Measurements from ENCODE around the gene GRK1.

The GRK1 gene

DNA sequence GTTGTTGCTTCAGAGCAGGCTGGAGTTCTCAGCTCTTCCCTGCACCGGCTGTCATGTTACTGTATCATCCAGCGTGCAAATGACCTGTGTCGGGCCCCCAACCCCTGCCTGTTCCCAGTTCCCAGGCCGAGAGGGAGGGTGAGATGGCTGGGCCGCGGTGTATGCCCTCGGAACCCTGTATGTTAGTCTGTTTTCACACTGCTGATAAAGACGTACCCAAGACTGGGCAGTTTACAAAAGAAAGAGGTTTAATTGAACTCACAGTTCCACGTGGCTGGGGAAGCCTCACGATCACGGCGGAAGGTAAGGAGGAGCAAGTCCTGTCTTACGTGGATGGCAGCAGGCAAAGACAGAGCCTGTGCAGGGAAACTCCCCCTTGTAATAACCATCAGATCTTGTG is 102.9 kb downstream of the GRK1 start:
- H3K4me3 ChIP-seq (ENCODE audit: low read length): no peak overlapping the region
- DNase-seq (ENCODE audit: low read depth): no peak
- TF ChIP-seq, protein P1, sequence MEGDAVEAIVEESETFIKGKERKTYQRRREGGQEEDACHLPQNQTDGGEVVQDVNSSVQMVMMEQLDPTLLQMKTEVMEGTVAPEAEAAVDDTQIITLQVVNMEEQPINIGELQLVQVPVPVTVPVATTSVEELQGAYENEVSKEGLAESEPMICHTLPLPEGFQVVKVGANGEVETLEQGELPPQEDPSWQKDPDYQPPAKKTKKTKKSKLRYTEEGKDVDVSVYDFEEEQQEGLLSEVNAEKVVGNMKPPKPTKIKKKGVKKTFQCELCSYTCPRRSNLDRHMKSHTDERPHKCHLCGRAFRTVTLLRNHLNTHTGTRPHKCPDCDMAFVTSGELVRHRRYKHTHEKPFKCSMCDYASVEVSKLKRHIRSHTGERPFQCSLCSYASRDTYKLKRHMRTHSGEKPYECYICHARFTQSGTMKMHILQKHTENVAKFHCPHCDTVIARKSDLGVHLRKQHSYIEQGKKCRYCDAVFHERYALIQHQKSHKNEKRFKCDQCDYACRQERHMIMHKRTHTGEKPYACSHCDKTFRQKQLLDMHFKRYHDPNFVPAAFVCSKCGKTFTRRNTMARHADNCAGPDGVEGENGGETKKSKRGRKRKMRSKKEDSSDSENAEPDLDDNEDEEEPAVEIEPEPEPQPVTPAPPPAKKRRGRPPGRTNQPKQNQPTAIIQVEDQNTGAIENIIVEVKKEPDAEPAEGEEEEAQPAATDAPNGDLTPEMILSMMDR (conservative IDR thresholded peaks at IDR 0.05; ENCODE audit: low read depth, low read length): no peak

DNA sequence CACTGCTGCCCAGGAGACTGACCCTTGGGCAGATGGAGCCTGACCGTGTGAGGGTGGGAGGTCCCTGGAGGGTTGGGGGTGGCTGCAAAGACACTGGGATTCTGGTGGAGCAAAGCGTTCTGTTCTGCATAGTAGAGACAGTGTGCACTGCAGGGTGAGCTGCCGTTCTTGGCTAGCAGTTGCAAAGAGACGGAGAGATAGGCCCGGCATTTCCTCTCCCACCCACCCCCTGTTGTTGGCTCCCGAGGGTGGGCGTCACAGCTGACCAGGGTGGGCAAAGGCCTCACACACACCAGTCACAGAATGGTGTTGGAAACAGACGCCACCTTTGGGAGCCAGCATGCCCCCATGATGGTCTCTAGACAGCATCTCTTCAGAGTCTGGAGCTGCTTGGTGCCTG is 103.4 kb downstream of the GRK1 start:
- no peak overlapping the region for H3K4me3 ChIP-seq (ENCODE audit: low read length)
- no peak for DNase-seq (ENCODE audit: low read depth)
- TF ChIP-seq, protein P1 (conservative IDR thresholded peaks at IDR 0.05; ENCODE audit: low read depth, low read length): no peak

DNA sequence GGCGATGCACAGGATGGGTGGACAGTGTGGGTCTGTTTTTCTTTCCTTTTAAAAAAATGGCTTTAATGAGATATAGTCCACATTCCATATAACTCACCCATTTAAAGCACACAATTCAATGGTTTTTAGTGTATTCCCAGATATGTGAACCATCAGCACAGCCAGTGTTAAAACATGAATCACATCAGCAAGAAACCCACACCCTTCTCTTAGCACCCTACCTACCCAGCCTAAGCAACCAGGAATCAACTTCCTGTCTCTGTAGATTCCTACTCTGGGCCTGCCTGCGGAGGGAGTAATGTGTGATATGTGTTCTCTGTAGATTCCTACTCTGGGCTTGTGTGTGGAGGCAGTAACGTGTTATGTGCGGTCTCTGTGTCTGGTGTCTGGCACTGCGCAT is 103.9 kb downstream of the GRK1 start:
- TF ChIP-seq, protein P1 (conservative IDR thresholded peaks at IDR 0.05; ENCODE audit: low read depth, low read length): no peak
- DNase-seq (ENCODE audit: low read depth): no peak

DNA sequence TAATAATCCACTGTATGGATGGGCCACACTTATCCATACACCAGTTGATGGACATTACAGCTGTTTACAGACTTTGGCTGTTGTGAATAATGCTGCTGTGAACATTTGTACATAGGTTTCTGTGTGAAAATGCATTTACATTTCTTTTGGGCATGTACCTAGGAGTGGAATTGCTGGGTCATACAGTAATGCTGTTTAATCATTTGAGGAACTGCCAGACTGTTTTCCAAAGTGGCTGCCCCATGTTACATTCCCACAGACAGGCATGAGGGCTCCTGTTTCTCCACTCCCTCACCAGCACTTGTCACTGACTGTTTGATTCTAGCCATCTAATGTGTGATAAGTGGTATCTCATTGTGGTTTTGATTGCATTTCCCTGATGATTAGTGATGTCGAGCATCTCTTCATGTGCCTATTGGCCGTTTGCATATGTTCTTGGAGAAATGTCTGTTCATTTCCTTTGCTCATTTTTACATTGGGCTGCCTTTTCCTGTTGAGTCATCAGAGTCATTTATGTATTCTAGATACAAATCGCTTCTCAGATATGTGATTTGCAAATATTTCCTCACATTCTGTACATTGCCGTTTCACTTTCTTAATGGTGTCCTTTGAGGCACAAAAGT is 104.8 kb downstream of the GRK1 start:
- no peak for DNase-seq (ENCODE audit: low read depth)
- TF ChIP-seq, protein P1 (conservative IDR thresholded peaks at IDR 0.05; ENCODE audit: low read depth, low read length): no peak
- H3K4me3 ChIP-seq (ENCODE audit: low read length): no peak overlapping the region

More for the DNA sequence above, 103.9 kb downstream of the GRK1 start:
- H3K4me3 ChIP-seq (ENCODE audit: low read length): no peak overlapping the region

DNA sequence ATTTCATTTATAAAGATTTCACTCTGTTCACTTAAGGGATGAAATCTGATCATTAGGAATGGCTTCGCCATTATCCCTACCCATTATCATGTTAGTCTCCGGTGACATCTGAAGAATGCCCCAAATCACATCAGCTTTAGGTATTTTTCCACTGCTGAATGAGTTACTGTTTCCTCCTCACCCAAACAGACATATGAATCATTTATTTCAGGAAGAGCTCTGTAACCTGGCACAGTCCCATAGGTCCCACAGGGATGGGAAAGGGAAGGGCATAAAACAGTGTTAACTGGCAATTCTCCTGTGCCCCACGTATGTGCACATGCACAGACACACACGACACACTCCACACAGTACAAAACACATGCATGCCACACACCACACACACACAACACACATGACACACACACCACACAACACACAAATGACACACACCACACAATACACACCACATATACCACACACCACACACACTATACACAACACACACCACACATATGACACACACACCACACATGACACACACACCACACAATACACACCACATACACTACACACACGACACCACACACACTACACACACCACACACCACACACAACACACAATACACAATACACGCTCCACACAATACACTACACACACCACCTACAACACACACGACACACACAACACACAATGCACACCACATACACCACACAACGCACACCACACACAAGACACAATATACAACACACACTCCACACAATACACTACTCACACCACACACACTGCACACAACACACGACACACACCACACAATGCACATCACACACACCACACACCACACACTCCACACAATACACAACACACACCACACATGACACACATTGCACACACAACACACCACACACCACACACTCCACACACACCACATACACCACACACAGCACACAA is 107.4 kb downstream of the GRK1 start:
- no peak overlapping the region for H3K4me3 ChIP-seq (ENCODE audit: low read length)
- no peak for DNase-seq (ENCODE audit: low read depth)
- TF ChIP-seq, protein P1 (conservative IDR thresholded peaks at IDR 0.05; ENCODE audit: low read depth, low read length): no peak

DNA sequence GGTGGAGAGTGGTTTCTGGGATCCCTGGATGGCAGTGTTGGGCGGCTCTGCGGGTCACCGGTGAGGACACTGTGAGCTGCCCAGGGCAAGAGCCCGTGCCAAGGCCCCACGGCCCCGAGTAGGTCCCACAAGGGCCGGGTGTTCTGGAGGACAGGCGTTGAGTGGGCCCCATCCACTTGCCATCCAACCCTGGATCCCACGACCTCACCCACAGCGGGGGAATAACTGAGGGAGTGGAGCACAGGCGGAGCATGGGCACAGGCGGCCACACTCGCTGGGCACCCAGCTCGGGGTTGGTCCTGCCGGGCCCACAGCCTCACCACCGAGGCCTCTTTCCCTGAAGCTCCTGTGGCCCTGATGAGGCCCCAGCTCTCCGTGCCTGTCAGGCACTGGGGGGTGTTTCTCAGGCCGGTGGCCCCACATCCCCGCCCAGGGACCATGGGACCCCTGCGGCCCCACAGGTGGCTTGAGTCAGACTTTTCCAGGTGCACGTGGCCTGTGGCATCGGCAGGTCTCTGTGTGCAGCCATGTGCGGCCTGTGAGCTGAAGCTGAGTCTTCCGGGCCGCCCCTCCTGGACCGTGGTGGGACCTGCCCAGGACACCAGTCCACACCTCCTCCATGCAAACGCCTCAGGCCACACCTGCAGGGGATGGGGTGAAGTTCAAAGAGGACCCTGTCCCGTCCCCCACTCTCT is 108.6 kb downstream of the GRK1 start:
- H3K4me3 ChIP-seq (ENCODE audit: low read length): no peak overlapping the region
- TF ChIP-seq, protein P1 (conservative IDR thresholded peaks at IDR 0.05; ENCODE audit: low read depth, low read length): no peak
- DNase-seq (ENCODE audit: low read depth): no peak
